HG03064 (cell line): Measurements from ENCODE around the gene CDH2.

ENCODE experiments used
- ATAC-seq: cut with Tn5 transposase; IDR thresholded peaks from one replicate; pipeline ENCODE4 v1.9.1; 2021; ENCODE audit warnings: low read depth; ENCODE audit not compliant: unreplicated experiment

CDH2 gene

GRCh38 chr18:28048612-28049011, 128.3 kb downstream of the CDH2 start:
- no peak for ATAC-seq

DNA sequence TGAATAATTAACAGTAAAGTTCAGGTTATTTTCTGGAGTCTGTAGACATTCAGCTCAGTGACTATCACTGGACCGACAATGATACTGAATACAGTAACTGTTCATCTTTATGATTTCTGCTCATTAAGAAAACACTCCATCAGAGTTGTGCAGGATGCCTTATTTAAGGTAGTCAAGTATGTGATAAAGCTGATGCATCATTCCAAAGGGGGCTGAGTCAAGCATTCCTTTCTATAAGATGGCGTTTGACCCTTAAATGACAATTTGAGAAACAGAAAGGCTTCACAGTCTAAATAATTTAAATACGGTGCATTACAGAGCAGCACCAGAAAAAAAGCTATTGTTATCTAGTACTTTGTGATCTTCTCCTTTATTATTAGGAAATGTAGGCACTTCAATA, 131.1 kb downstream of the CDH2 start:
- no peak for ATAC-seq

DNA sequence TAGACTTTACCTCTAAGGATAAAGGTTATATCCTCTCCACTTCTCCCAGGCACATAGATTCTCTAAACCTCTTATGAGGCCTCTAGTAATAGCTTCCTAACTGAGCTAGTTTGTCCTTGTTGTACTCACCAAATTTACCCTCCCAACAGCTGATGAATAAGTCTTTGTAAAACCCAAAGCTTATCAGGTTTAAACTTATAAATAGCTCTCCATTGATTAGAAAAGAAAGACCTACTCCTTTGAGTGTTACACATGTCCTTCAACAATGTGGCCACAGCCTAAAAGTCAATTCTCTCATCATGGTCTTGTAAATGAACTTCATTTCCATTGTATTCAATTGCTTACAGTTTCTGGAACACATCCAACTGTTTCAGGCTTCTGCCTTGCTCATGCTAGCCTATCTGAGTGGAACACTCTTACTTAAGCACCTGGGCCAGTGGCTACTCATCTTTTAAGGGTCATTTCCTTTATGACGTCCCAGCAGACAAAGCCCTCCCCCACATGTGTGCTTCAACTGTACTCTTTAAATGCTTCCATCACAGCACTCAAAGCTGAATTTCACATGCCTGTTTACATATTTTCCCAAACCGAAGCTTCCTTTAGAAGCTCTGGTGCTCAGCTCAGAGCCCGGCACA, 131.6 kb downstream of the CDH2 start:
- ATAC-seq = no peak

- ATAC-seq = no peak
Measured at GRCh38 chr18:28044036-28044435, 132.9 kb downstream of the CDH2 start.

DNA sequence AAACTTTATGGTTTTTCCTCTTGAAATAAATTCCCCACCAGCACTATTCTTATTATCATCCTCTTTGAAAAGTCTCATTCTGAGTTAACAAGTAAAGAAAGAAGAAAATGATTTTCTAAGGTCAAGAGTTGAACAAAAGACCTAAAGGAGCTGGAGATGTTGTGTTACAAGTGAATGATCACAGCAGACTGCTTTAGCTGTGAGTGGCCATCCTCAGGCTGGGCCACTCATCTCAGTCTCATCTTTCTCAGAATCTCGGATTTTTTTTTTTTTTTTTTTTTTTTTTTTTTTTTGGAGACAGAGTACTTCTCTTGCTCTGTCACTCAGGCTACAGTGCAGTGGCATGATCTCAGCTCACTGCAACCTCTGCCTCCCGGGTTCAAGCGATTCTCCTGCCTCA, 133.3 kb downstream of the CDH2 start:
- no peak for ATAC-seq

GRCh38 chr18:28041366-28041765, 135.6 kb downstream of the CDH2 start:
- ATAC-seq = no peak

- ATAC-seq = no peak
Measured at GRCh38 chr18:28040716-28041115, 136.2 kb downstream of the CDH2 start.

DNA sequence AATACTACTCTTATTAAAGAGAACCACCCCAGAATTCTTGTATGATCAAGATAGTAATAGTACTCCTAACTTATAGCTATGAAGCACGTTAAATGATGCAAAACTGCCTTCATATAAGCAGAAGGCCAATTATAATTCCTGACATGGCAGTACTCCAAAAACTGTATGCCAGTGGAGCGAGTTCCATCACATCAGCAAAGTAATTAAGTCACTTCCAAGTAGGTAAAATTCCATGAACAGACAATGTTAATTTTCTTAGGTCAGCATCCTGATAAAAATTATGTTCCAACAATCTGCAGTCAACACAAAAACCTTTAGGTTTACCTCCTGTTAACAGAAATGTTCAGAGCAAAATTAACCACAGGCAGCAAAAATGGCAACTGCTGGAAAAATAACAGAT, 136.7 kb downstream of the CDH2 start:
- ATAC-seq = no peak

DNA sequence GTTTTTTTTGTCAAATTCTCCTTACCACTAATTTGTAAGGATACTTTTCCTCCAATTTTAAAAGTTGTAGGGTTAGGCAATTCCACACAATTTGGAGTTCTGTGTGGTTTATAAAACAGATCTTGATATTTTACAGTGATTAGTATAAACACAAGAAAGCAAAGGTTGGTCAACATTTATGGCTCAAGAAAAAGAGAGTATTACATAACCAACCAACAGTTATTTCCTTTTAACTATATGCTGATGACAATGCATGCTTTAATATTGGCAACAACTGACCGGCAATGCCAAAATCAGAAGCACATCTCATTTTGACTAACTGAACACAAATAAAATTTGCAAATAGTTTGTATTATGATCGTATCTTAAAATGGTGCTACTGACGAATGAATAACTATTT, 137.2 kb downstream of the CDH2 start:
- no peak for ATAC-seq

DNA sequence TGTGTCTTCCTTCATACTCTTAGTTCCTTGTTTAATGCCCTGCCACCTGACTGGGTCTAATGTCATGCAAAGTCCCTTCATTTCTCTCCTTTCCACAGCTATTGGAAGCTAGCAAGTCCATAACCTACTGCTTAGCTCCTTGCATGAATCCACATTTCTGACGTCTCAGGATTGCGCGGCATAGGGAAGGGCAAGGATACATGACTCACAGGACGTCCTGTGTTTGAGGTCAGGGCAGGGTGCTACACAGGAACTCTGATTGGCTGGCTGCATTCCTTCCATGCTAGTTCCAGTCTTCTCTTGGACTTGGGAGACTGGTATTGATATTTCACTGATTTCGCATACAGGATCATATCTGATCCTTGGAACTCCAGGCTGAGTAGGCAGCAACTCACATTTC, 137.9 kb downstream of the CDH2 start:
- no peak for ATAC-seq

GRCh38 chr18:28036488-28036887, 140.4 kb downstream of the CDH2 start:
- ATAC-seq = no peak

- ATAC-seq = no peak
Measured at GRCh38 chr18:28034567-28034966, 142.4 kb downstream of the CDH2 start.

- no peak for ATAC-seq
Measured at GRCh38 chr18:28032177-28032576, 144.8 kb downstream of the CDH2 start.

DNA sequence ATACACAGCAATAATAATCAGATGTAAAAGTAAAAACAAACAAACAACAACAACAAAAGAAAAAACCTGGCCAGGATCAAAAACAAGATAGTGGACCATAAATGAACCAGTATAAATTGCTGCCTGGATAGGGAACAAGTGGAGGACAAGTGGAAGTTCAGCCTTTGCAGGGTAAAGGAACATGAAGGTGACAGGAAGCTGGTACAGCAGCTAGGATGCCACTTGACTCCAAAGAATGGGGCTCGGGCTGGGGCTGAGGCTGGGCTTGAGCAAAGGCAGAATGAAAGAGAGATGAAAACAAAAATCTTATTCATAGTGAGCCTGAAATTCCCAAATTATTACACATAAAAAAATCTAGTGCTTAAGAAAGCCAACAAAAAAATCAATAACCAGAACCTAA, 146.5 kb downstream of the CDH2 start:
- ATAC-seq = no peak

- no peak for ATAC-seq
Measured at GRCh38 chr18:28027755-28028154, 149.2 kb downstream of the CDH2 start.

DNA sequence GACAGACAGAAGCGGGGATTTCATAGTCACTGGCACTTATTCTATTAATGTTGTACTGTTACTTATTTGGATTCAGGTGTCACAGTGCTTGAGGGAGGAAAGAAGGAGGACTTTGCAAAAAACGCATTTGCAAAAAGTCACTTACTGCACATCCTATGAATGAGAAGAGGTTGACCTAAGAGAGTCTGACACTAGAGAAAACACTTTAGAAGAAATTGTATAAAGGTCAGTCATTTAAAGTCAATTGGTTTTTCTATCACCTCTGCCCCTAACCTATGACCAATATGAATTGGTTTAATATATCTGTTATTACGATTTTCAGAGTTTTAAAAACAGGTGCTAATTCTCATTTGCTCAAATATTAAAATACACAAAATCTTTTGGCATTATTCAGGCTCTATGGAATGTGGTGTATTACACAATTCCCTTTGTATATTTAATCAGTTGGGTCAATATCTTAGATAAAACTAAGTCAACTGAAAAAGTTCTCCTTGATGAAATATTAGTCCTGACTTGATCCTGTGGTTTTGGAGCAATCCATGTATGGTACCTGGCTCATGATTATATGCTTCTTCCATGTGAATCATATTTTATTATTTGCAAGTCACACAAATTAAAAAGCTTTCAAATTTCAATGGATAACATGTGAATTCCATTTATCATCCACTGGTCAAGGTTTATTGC, 157.4 kb downstream of the CDH2 start:
- no peak for ATAC-seq

DNA sequence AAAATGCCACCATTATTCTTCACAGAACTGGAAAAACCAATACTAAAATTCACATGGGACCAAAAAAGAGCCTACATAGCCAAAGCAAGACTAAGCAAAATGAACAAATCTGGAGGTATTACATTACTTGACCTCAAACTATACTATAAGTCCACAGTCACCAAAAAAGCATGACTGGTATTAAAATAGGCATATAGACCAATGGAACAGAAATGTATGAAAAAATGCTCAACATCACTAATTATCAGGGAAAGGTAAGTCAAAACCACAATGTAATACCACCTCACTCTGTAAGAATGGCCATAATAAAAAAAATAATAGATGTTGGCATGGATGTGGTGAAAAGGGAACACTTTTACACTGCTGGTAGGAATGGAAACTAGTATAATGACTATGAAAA, 158.6 kb downstream of the CDH2 start:
- no peak for ATAC-seq

DNA sequence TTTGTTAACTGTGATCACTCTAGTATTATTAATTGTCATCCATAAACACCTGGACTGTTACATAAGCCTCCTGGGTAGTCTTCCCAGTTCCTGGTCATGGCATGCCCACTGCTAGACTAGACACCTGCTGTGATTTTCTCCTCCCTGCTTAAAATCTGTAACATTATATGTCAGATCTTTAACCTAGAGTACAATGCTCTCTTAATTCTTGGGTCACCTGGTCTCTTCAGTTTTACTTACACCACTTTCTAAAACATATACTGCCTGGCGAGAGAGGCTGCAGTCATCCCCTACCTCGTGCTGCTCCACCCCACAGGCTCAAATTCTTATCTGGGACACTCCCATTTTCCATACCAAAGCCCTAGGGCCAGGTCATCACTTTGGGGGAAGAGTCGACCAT, 161.3 kb downstream of the CDH2 start:
- no peak for ATAC-seq

DNA sequence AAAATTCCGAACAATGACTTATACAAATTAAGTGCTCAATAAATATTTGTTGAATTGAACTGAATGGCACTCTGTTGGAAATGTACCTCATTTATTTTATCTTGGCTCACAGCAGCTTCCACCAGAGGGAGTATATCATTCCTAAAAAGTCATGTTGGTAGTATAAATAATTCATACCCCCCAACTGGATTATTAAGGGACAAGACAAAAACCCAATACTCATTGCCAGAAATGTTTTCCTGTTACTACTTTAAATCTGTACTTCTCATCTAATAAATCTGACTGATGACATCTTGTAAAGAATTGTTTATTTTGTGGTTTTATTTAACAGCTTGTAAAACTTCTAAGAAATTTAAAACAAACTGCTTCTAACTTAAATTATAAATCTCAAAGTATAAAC, 163.9 kb downstream of the CDH2 start:
- ATAC-seq = no peak

GRCh38 chr18:28012336-28012735, 164.6 kb downstream of the CDH2 start:
- ATAC-seq = no peak

DNA sequence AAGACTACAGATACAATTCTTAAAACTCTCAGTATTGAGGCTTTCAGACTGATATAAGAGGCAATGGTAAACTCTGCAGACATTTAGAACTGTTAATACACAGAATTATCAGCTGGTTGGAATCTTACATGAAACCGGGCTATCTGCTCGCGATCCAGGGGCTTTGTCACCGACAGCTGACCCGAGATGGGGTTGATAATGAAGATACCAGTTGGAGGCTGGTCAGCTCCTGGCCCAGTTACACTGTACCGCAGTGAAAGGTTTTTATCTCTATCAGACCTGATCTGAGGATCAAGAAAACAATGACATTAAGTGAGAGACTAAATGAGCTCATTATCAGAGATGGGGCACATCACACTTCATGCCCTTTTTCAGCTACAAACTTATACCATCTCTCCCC, 167.3 kb downstream of the CDH2 start:
- no peak for ATAC-seq

DNA sequence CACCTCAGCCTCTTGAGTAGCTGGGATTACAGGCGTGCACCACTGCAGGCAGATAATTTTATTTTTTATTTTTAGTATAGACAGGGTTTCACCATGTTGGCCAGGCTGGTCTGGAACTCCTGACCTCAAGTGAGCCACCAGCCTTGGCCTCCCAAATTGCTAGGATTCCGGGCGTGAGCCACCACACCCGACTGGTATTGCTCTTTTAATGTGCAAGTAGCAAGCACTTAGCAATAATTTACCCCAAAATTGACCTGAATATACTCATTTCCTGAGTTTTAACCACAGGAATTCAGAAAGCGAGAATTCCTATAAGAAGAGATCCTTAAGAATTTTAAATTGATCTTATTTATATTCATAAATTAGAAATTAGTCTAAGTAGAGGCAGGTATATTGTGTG, 169.1 kb downstream of the CDH2 start:
- no peak for ATAC-seq

- ATAC-seq = no peak
Measured at GRCh38 chr18:28005164-28005563, 171.8 kb downstream of the CDH2 start.
